HepG2 (cell line): Measurements from ENCODE around the gene ZNF511. TPM values are rescaled to one million over a fixed set of nuclear protein-coding genes. Genes with fewer than 3 reads are reported as not detected.
A peak's percentile ranks its signal among the peaks of the same experiment; 100 is the strongest.

Experiments
- CENPBD1 ChIP-seq: sonication (generic); formaldehyde crosslinking; IDR thresholded peaks from 2 replicates; pipeline ENCODE4 v1.8.0; 2022; ENCODE audit warnings: missing genetic modification reagents, low read depth, mild to moderate bottlenecking, borderline replicate concordance
- CHD4 ChIP-seq: fragments of 200-600 bp; sonication (generic); IDR thresholded peaks from 2 replicates; pipeline ENCODE4 v1.7.0; 2017; ENCODE audit warnings: mild to moderate bottlenecking, low read length, borderline replicate concordance
- E2F5 ChIP-seq: sonication (generic); formaldehyde crosslinking; conservative IDR thresholded peaks from 2 replicates; pipeline ENCODE4 v1.4.0; 2020; ENCODE audit warnings: missing genetic modification reagents
- GATAD2A ChIP-seq: IDR thresholded peaks from 2 replicates; pipeline ENCODE4 v1.6.1; 2016
- HDAC2 ChIP-seq: sonication (generic); formaldehyde crosslinking; IDR thresholded peaks from 2 replicates; pipeline ENCODE4 v1.4.0; 2020; ENCODE audit warnings: missing genetic modification reagents
- HINFP ChIP-seq: sonication (generic); formaldehyde crosslinking; IDR thresholded peaks from 2 replicates; pipeline ENCODE4 v1.4.0; 2020; ENCODE audit warnings: low read depth, mild to moderate bottlenecking, missing genetic modification reagents
- HOXD1 ChIP-seq: sonication (generic); formaldehyde crosslinking; IDR thresholded peaks from 2 replicates; pipeline ENCODE4 v1.5.0; 2020; ENCODE audit warnings: missing genetic modification reagents
- KMT2A ChIP-seq: sonication (generic); formaldehyde crosslinking; IDR thresholded peaks from 2 replicates; pipeline ENCODE4 v1.4.0; 2020; ENCODE audit warnings: missing genetic modification reagents
- MTA1 ChIP-seq: sonication (generic); formaldehyde crosslinking; IDR thresholded peaks from 2 replicates; pipeline ENCODE4 v1.4.0; 2020; ENCODE audit warnings: missing genetic modification reagents, mild to moderate bottlenecking, borderline replicate concordance
- MYPOP ChIP-seq: sonication (generic); formaldehyde crosslinking; IDR thresholded peaks from 2 replicates; pipeline ENCODE4 v1.8.1; 2023; ENCODE audit warnings: mild to moderate bottlenecking, moderate library complexity, missing genetic modification reagents
- NFKBIZ ChIP-seq: IDR thresholded peaks from 2 replicates; pipeline ENCODE4 v1.6.1; 2018; ENCODE audit warnings: missing genetic modification reagents, missing compliant biosample characterization
- NR2F6 ChIP-seq, 2 experiments: IDR thresholded peaks; 2 replicates each; pipeline ENCODE4 v1.6.1; 2016; ENCODE audit warnings: antibody characterized with exemption in 1 of 2, mild to moderate bottlenecking in 1 of 2
- RAD21 ChIP-seq: fragments of 450-650 bp; formaldehyde crosslinking; IDR thresholded peaks from 2 replicates; pipeline ENCODE4 v1.5.0; 2020; ENCODE audit warnings: mild to moderate bottlenecking
- RFXAP ChIP-seq: sonication (generic); formaldehyde crosslinking; IDR thresholded peaks from 2 replicates; pipeline ENCODE4 v1.4.0; 2020; ENCODE audit warnings: missing genetic modification reagents, borderline replicate concordance
- SOX13 ChIP-seq, 3 experiments: fragments of 450-650 bp in 1 of 3; sonication (generic) in 1 of 3; formaldehyde crosslinking in 1 of 3; IDR thresholded peaks in 2 of 3; conservative IDR thresholded peaks in 1 of 3; 2 replicates each; pipeline versions ENCODE4 v1.5.0 to v1.6.1; 2016 to 2020; ENCODE audit warnings: antibody characterized with exemption in 1 of 3, mild to moderate bottlenecking in 1 of 3, missing compliant biosample characterization in 1 of 3, missing genetic modification reagents in 1 of 3, moderate library complexity in 1 of 3
- SP4 ChIP-seq: sonication (generic); formaldehyde crosslinking; IDR thresholded peaks from 2 replicates; pipeline ENCODE4 v1.8.1; 2023; ENCODE audit warnings: mild to moderate bottlenecking, missing genetic modification reagents
- TP53 ChIP-seq: sonication (generic); formaldehyde crosslinking; conservative IDR thresholded peaks from 2 replicates; pipeline ENCODE4 v1.4.0; 2020; ENCODE audit warnings: missing genetic modification reagents
- ZBTB20 ChIP-seq: sonication (generic); formaldehyde crosslinking; IDR thresholded peaks from 2 replicates; pipeline ENCODE4 v1.8.1; 2023; ENCODE audit warnings: missing genetic modification reagents, low read depth, mild to moderate bottlenecking, borderline replicate concordance
- ZMYM4 ChIP-seq: sonication (generic); formaldehyde crosslinking; IDR thresholded peaks from 2 replicates; pipeline ENCODE4 v1.8.1; 2023; ENCODE audit warnings: mild to moderate bottlenecking, missing genetic modification reagents
- ZNF124 ChIP-seq: sonication (generic); formaldehyde crosslinking; IDR thresholded peaks from 2 replicates; pipeline ENCODE4 v1.4.0; 2020; ENCODE audit warnings: missing genetic modification reagents
- ZNF331 ChIP-seq: sonication (generic); formaldehyde crosslinking; IDR thresholded peaks from 2 replicates; pipeline ENCODE4 v1.4.0; 2020; ENCODE audit warnings: missing genetic modification reagents
- polyA plus RNA-seq, 8 experiments: library from polyadenylated mRNA; depleted of rRNA in 3 of 8; stranded (reverse) in 7 of 8; unstranded in 1 of 8; fragments of >200 nt; fragmentation: Illumina TruSeq in 4 of 8; extraction: Trizol in 4 of 8; gene quantifications; 2 replicates each; pipeline versions ENCODE4 v1.2.1 to v1.2.3, GENCODE V29; 2011 to 2016; ENCODE audit warnings: low read depth in 4 of 8, missing spikeins in 1 of 8, mixed read lengths in 1 of 8; ENCODE audit not compliant: insufficient read depth in 1 of 8
- total RNA-seq, 5 experiments: library from RNA; depleted of rRNA; stranded (reverse); fragments of >200 nt; fragmentation: Illumina TruSeq; extraction: Trizol; gene quantifications; 2 replicates each; pipeline ENCODE4 v1.2.3, GENCODE V29; 2016; ENCODE audit warnings: low read depth in 1 of 5
- TF ChIP-seq, protein P1 (sequence below): sonication (generic); formaldehyde crosslinking; IDR thresholded peaks from 2 replicates; pipeline ENCODE4 v1.5.1; 2020; ENCODE audit warnings: mild to moderate bottlenecking, moderate library complexity, missing genetic modification reagents
- TF ChIP-seq, protein P2 (sequence below): sonication (generic); formaldehyde crosslinking; IDR thresholded peaks from 2 replicates; pipeline ENCODE4 v1.4.0; 2020; ENCODE audit warnings: missing genetic modification reagents, low read depth, mild to moderate bottlenecking, borderline replicate concordance

Gene ZNF511
- total and polyA plus RNA-seq, 2 of the 13 experiments (the other 11 are each of a cell fraction or from before 2014, with no cell fraction given): 35.6 to 66.4 TPM

- TF ChIP-seq ZMYM4 (0 out of 2 replicates have a peak, but pooled peaks have one; percentile 39), HINFP (CRISPR knock-in tag) (no peak), MYPOP (CRISPR knock-in tag) (peak; percentile 88), HOXD1 (CRISPR knock-in tag) (no peak), RAD21 (CRISPR knock-in tag) (peak; percentile 92), TP53 (CRISPR knock-in tag) (0 out of 2 replicates have a peak, but pooled peaks have one; percentile 61), ZNF124 (CRISPR knock-in tag) (peak; percentile 62; the same call in 1 of the 2 replicates), GATAD2A (CRISPR knock-in tag) (peak; percentile 72), MTA1 (CRISPR knock-in tag) (peak; percentile 40; the same call in 1 of the 2 replicates), RFXAP (CRISPR knock-in tag) (no peak), SOX13 (IDR thresholded peaks at IDR 0.05) (no peak), SOX13 (CRISPR knock-in tag; conservative IDR thresholded peaks at IDR 0.05 in 1 of 2, IDR thresholded peaks at IDR 0.05 in 1 of 2) (peak in 1 of 2 experiments; percentile 13; a peak in 1 of 4 replicates), E2F5 (CRISPR knock-in tag) (no peak), NFKBIZ (CRISPR knock-in tag) (no peak), CHD4 (no peak), CENPBD1 (CRISPR knock-in tag) (no peak), HDAC2 (0 out of 2 replicates have a peak, but pooled peaks have one; percentile 25), ZBTB20 (CRISPR knock-in tag) (no peak), ZNF331 (peak; percentile 51; the same call in 1 of the 2 replicates), KMT2A (CRISPR knock-in tag) (peak; percentile 31; the same call in 1 of the 2 replicates), NR2F6 (IDR thresholded peaks at IDR 0.05) (no peak), NR2F6 (CRISPR knock-in tag; IDR thresholded peaks at IDR 0.05) (0 out of 2 replicates have a peak, but pooled peaks have one; percentile 41), SP4 (CRISPR knock-in tag) (no peak)
- TF ChIP-seq, protein P1, sequence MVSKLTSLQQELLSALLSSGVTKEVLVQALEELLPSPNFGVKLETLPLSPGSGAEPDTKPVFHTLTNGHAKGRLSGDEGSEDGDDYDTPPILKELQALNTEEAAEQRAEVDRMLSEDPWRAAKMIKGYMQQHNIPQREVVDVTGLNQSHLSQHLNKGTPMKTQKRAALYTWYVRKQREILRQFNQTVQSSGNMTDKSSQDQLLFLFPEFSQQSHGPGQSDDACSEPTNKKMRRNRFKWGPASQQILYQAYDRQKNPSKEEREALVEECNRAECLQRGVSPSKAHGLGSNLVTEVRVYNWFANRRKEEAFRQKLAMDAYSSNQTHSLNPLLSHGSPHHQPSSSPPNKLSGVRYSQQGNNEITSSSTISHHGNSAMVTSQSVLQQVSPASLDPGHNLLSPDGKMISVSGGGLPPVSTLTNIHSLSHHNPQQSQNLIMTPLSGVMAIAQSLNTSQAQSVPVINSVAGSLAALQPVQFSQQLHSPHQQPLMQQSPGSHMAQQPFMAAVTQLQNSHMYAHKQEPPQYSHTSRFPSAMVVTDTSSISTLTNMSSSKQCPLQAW: no peak
- TF ChIP-seq, protein P2, sequence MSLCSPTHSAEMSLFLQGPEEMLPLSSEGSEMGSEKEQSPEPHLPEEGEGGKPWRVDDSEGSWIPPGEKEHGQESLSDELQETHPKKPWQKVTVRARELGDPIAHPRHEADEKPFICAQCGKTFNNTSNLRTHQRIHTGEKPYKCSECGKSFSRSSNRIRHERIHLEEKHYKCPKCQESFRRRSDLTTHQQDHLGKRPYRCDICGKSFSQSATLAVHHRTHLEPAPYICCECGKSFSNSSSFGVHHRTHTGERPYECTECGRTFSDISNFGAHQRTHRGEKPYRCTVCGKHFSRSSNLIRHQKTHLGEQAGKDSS (CRISPR knock-in tag): peak; percentile 40; the same call in 1 of the 2 replicates
These were observed 20.9 kb downstream of the ZNF511 start (continued) for GRCh38 chr10:133329491-133330202.
